ENCODE data around the gene STPG1.
A peak's percentile ranks its signal among the peaks of the same experiment; 100 is the strongest.

STPG1 gene

GRCh38 chr1:24341260-24341659 is 72.3 kb downstream of the STPG1 start:
- no peak for DNase-seq (ENCODE audit: low read depth in 2 of 2)

DNA sequence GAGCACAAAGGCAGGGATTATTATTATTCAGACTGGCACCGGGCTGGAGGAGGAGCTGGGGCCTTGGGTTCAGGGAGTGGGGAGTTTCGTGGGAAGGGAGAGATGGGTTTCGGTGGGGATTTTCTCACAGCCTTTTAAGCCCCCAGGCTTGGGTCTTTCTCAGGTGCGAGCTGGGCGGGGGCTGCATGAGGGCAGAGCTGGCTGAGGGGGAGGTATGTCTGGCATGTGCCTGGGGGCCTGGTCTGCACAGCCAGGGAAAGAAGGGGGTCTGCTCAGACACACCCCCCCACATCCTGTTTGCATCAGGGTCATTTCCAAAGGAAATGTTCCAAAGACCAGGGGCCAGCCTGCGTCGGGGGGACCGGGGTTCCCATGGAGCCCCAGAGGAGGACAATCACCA is 72.8 kb downstream of the STPG1 start:
- DNase-seq (ENCODE audit: low read depth in 2 of 2) = no peak

GRCh38 chr1:24339996-24340395 is 73.6 kb downstream of the STPG1 start:
- DNase-seq (ENCODE audit: low read depth in 2 of 2) = no peak

DNA sequence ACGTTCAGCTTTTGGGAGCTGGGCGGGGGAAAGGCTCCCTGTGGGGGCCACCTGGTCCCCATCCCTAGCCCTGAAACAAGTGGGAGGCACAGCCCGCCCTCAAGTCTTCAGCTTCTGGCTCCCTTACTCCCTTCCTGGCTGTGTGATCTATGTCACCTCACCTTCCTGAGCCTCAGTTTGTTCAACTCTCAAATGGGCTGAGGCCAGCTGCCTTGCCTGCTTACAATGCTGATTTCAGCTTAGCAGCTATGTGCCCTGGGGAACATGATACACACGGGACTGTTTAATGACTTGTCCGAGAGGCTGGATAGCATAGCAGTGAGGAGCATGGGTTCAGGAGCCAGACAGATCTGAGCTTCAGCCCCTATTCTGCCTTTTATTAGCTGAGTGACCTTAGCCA is 75.1 kb downstream of the STPG1 start:
- no peak for DNase-seq (ENCODE audit: low read depth in 2 of 2)

DNA sequence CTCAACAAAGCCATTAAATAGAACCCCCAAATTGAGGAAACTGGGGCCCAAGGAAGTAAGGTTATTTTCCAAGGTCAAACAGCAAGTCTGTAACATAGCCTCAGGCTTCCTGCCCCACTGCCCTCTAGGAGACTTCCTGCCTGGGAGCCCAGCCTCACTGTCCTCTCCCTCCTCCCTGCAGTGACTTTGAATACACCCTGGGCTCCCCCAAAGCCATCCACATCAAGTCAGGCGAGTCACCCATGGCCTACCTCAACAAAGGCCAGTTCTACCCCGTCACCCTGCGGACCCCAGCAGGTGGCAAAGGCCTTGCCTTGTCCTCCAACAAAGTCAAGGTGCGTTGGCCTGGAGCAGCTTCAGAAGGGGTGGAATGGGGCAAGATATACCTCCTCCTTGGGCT is 76.1 kb downstream of the STPG1 start:
- DNase-seq (ENCODE audit: low read depth in 2 of 2) = no peak

DNA sequence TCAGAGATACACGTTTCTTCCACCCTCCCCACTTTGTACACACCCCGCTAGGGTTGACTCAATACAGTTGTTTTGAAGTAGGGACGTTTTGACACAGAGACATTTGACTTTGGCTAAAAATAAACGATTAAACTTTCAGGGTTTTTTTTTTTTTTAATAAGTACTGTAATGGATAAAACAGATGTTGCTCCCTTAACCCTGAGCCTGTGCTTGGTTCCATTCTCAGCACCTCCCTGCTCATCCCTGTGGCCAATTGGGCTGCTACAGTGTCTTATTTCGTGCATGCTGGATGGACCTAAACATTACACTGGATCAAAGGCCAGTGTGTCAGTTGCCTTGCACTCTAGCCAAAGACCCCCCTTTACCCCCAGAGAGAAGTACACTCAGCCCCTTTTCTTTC is 77.5 kb downstream of the STPG1 start:
- DNase-seq (ENCODE audit: low read depth in 2 of 2) = no peak

- DNase-seq (ENCODE audit: low read depth in 2 of 2) = no peak
Measured at GRCh38 chr1:24331961-24332673, 81.5 kb downstream of the STPG1 start.

- DNase-seq (ENCODE audit: low read depth in 2 of 2) = no peak
Measured at GRCh38 chr1:24329797-24330543, 83.6 kb downstream of the STPG1 start.

- DNase-seq (ENCODE audit: low read depth in 2 of 2) = no peak
Measured at GRCh38 chr1:24329331-24329730, 84.3 kb downstream of the STPG1 start.

DNA sequence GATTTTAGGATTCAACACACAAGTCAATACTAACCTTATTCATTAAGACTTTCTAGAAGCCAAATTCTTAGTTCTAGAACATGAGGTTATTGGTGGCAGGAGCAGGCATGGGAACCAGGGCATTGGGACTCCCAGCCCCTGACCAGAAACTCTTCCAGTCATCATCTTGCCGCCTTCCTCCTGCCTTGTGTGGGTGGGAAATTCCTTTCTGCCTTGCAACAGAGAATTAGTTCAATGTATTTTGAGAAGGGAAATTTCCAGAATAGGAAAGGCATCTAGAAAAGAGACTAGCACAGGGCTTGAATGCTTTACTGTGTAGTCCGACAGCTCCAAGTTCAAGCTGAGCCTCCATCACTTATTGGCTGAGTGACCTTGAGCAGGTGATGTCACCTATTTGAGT is 85.7 kb downstream of the STPG1 start:
- DNase-seq (ENCODE audit: low read depth in 2 of 2) = no peak

DNA sequence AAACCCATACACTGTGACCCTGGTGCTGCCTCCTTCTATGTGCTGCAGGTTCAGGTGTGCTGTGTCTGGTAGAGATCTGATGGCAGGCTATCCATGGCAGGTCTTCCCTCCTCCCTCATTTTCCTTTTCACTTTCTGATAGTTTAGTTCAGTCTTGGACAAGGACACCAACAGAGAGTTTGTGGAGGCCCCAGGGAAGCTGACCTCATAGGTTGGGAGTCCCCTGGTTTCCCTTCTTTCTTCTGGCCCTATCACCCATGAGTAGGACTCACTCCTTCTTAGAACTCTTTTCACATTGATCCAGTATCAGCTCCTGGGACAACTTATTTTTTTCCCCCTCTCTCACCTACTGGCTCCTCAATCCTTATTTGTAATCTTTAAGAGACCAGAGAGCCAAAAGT is 86.1 kb downstream of the STPG1 start:
- no peak for DNase-seq (ENCODE audit: low read depth in 2 of 2)

DNA sequence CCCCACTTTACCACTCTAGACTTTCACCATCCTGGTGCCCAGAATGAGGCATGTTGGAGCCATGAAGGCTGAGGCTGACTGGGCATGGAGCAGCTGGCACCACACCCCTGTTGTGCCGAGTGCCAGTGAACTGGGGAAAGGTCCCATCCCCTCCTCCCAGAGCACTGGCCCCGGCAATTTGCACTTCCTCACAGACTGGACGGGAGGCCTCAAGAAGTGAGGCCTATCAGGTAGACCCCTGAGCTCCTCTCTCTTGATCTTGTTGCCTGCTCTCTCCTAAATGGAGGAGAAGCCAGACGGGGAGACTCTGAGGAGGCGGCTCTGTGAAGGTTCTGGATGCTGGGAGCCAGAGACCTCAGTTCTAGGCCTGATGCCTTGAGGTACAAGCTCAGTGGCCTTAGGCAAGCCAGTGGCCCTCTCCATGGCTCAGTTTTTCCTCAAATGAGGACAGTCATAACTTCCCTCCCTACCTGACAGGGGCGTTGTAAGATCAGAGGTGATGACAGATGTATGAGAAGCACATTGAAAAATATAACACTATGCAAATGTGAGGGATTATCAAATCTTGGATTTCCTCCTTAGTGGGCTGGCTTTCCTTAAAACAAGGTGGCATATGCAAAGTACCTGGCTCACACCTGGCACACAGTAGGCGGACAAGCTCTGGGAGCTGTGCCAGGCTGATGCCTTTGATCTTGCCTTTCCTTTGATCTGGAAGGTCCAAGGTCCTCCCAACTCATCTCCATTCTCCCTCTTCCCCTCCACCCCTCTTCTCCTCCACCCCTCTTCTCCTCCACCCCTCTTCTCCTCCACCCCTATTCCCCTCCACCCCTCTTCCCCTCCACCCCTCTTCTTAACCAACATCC is 87.8 kb downstream of the STPG1 start:
- DNase-seq (ENCODE audit: low read depth in 2 of 2) = no peak

GRCh38 chr1:24324903-24325302 is 88.7 kb downstream of the STPG1 start:
- no peak for DNase-seq (ENCODE audit: low read depth in 2 of 2)

- no peak for DNase-seq (ENCODE audit: low read depth in 2 of 2)
Measured at GRCh38 chr1:24323281-24323680, 90.3 kb downstream of the STPG1 start.

GRCh38 chr1:24322470-24323177 is 91.0 kb downstream of the STPG1 start:
- DNase-seq (ENCODE audit: low read depth in 2 of 2) = no peak

DNA sequence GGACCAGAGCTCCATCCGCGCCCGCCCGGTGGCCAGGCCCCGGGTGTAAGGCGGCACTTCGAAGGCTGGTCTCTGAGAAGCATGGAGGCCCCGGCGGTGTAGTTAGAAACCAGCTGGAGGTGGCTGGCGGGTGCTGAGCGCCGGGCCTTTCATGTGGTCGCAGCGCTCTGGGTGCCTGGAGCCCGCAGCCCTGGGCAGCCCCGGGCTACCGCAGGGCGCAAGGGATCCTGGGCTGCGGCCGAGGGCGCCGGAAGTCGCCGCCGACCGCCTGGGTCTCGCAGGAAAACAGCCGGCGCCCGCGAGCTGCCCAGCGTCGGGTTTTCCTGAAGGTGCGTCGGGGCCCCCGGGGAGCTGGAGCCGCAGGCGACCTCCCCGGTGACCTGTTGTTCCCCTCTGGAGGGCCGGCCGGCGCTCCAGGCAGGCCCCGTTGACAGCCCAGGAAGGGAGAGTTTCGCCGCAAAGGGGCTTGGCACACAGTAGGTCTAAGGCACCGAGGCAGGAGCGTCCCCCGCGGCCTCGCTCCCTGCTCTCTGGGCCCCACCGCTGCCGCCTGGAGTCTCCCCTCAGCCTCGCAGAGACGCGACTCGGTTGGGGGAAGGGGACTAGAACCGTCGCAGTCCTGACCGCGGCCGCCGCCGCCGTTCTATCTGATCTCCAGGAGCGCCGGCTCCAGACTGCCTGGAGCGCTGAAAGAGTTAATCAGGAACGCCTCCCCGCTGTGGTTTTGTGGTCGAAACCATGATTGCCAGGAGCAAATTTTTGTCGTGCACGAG is 91.7 kb downstream of the STPG1 start:
- DNase-seq (ENCODE audit: low read depth in 2 of 2) = peak; percentile 9 to 21

- no peak for DNase-seq (ENCODE audit: low read depth in 2 of 2)
Measured at GRCh38 chr1:24321126-24321525, 92.5 kb downstream of the STPG1 start.

DNA sequence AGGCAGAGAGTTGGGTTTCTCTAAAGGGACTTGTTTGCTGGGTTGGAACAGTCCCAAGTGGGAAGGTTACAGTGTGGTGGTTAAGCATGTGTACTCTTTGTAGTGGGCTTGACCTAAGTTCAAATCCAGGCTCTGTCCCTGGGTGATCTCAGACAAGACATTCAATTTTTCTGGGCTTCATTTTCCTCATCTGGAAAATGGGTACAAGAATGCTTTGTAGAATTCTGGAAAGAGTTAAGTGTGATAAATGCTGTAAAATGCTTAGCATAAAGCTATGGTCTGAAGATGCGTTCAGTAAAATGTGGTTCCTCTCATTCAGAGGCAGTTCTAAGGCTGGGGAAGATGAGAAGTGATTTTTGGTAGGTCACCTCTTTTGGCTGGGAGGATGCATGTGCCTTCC is 93.6 kb downstream of the STPG1 start:
- no peak for DNase-seq (ENCODE audit: low read depth in 2 of 2)

GRCh38 chr1:24319312-24319863 is 94.2 kb downstream of the STPG1 start, which contains the start of gene GRHL3:
Gene GRHL3, plus strand, starts transcription at chr1:24319357. Its CDS starts 195 bp downstream, at chr1:24319552.
- no peak for DNase-seq (ENCODE audit: low read depth in 2 of 2)

GRCh38 chr1:24318615-24319311 is 94.8 kb downstream of the STPG1 start:
- no peak for DNase-seq (ENCODE audit: low read depth in 2 of 2)

Measured in stimulated activated CD8-positive, alpha-beta memory T cell treated with anti-CD3 and anti-CD28 coated beads, Interleukin-2, amount 100 ng/mL, for 1 hour (primary cell).